ENCODE data around the gene PCSK5. TPM values are rescaled to one million over a fixed set of nuclear protein-coding genes. Genes with fewer than 3 reads are reported as not detected.

The PCSK5 gene
- total RNA-seq, 1 experiment from 2014 or later = 7.5 TPM

GRCh38 chr9:76310577-76310976, 420.1 kb downstream of the PCSK5 start:
- Histone ChIP-seq H2AFZ (ENCODE audit: low read length) (no peak overlapping the region), H3K9ac (ENCODE audit: extremely low read depth, insufficient read length, low read length) (no peak overlapping the region), H4K5ac (ENCODE audit: insufficient read length, low read depth, low read length) (no peak overlapping the region), H2BK120ac (ENCODE audit: low read depth, low read length, poor library complexity, severe bottlenecking) (no peak overlapping the region), H2AK5ac (ENCODE audit: insufficient read length, low read length) (no peak overlapping the region), H3K56ac (ENCODE audit: insufficient read length, low read depth, low read length) (no peak overlapping the region), H3K4ac (ENCODE audit: low read depth, low read length) (no peak overlapping the region), H3K14ac (ENCODE audit: insufficient read depth, low read length) (no peak overlapping the region), H3K4me1 (ENCODE audit: insufficient read depth, low read length) (no peaks in the 10 kb centered on the region), H3K79me1 (ENCODE audit: insufficient read depth, low read depth, low read length, poor library complexity, severe bottlenecking) (no peaks in the 10 kb centered on the region), H3K27me3 (ENCODE audit: insufficient read depth, low read length) (no peaks in the 10 kb centered on the region), H3K4me2 (ENCODE audit: insufficient read depth, insufficient read length, low read length) (no peak overlapping the region), H3T11ph (ENCODE audit: low read length) (no peak overlapping the region), H4K91ac (ENCODE audit: insufficient read length, low read depth, low read length) (no peak overlapping the region), H3K79me2 (ENCODE audit: insufficient read depth, low read length) (no peaks in the 10 kb centered on the region), H3K9me3 (ENCODE audit: control insufficient read depth, low read depth, low read length) (no peaks in the 10 kb centered on the region), H3K27ac (ENCODE audit: insufficient read length, low read depth, low read length) (no peak overlapping the region), H4K20me1 (ENCODE audit: control insufficient read depth, insufficient read depth, insufficient read length) (no peaks in the 10 kb centered on the region), H3K23ac (ENCODE audit: insufficient read length, low read depth, low read length) (no peak overlapping the region), H2BK15ac (ENCODE audit: low read depth, low read length) (no peak overlapping the region), H2BK5ac (ENCODE audit: insufficient read length, low read length) (no peak overlapping the region), H2BK12ac (ENCODE audit: insufficient read length, low read depth, low read length) (no peak overlapping the region), H3K18ac (ENCODE audit: insufficient read length, low read depth, low read length) (no peak overlapping the region), H4K8ac (replicated peaks; ENCODE audit: insufficient read length, low read depth, low read length) (no peak overlapping the region), H2BK20ac (ENCODE audit: low read depth, low read length, poor library complexity, severe bottlenecking) (no peak overlapping the region), H3K23me2 (ENCODE audit: insufficient read length, low read depth, low read length, poor library complexity, severe bottlenecking) (no peaks in the 10 kb centered on the region)
- DNase-seq = no peak
- TF ChIP-seq CTCF (conservative IDR thresholded peaks at IDR 0.05) = no peak
- Mint-ChIP-seq H3K4me3 (no peak overlapping the region), H3K27me3 (ENCODE audit: low read depth) (no peaks in the 10 kb centered on the region; the same call in 1 of the 2 replicates), H3K9me3 (no peaks in the 10 kb centered on the region), H3K27ac (no peak overlapping the region), H3K4me1 (no peaks in the 10 kb centered on the region), H3K36me3 (ENCODE audit: insufficient read depth in 1 of 3, low read depth in 3 of 3) (no peaks in the 10 kb centered on the region)
- no CpG with 5 or more reads among the region's 7 CpGs for WGBS (ENCODE audit: extremely low coverage, insufficient read length, low lambda C conversion rate)

Data from H9 (cell line).